ENCODE results near the gene ZDHHC12. TPM values are rescaled to one million over a fixed set of nuclear protein-coding genes. Genes with fewer than 3 reads are reported as not detected.
A peak's percentile ranks its signal among the peaks of the same experiment; 100 is the strongest.

ZDHHC12 gene
- total and polyA plus RNA-seq, 2 of the 8 experiments (the other 6 are each of a cell fraction or from before 2014, with no cell fraction given), result 35.0 to 93.8 TPM

DNA sequence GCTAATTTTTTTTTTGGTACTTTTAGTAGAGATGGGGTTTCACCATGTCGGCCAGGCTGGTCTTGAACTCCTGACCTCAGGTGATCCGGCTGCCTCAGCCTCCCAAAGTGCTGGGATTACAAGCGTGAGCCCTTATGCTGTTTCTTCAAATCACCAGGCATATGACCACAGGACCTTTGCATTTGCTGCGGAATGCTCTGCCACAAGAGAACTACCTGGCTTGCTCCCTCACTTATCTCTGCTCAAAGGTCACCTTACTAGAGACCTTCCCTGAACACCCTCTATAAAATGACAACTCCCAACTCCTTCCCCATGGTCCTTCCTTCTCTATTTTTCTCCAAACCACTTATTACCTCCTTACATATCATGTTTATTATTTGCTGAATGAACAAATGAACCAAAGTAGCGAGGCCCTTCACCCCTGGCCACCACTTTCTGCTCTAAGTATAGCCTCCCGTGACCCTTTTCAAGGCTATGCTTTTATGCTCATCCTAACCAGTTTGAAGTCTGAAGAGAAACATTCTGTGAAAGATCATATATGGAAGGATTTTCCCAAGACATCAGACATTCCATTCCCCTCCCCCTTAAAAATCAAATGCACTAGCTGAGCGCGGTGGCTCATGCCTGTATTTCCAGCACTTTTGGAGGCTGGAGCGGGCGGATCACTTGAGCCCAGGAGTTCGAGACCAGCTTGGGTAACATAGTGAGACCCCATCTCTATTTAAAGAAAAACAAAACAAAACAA lies 46.5 kb upstream of the ZDHHC12 start:
- peaks cover 0 to 3% (median 1%) of the 10 kb centered on the region in 4 experiments; a peak in 3 of 7 replicates for H3K4me1 ChIP-seq (replicated peaks in 1 of 4; ENCODE audit: control insufficient read depth in 3 of 4, insufficient read depth in 4 of 4, low read length in 3 of 4)
- H3K23ac ChIP-seq (ENCODE audit: insufficient read length), result no peak overlapping the region
- 87% methylated on average over 11 of the region's 11 CpGs; no CpG with 5 or more reads in 1 of the 2 experiments for WGBS, 2 experiments (ENCODE audit: extremely low coverage in 1 of 2, insufficient coverage in 1 of 2, insufficient read length in 1 of 2, insufficient replicate concordance in 2 of 2, low coverage in 1 of 2, low lambda C conversion rate in 2 of 2, missing lambda C conversion rate in 1 of 2)
- H4K20me1 ChIP-seq (replicated peaks in 1 of 2; ENCODE audit: control insufficient read depth in 1 of 2, insufficient read depth in 2 of 2, low read length in 2 of 2), result peaks cover 0 to 3% of the 10 kb centered on the region in 2 experiments
- H2BK120ac ChIP-seq (replicated peaks; ENCODE audit: low read depth, low read length), result no peak overlapping the region
- H2BK20ac ChIP-seq (ENCODE audit: low read length), result no peak overlapping the region
- FAIRE-seq (no peak), DNase-seq (ENCODE audit: low read depth in 1 of 2, low spot score in 2 of 2) (no peak)
- peak overlapping the region in 3 of 4 experiments; percentile 87 to 95 (median 90); a peak in 5 of 7 replicates for H3K9ac ChIP-seq (replicated peaks in 1 of 4; ENCODE audit: extremely low read depth in 1 of 4, low read depth in 3 of 4, low read length in 3 of 4)
- H3K27me3 ChIP-seq (replicated peaks in 1 of 4; ENCODE audit: control insufficient read depth in 3 of 4, extremely low read depth in 1 of 4, insufficient read depth in 3 of 4, low read length in 3 of 4), result no peaks in the 10 kb centered on the region
- H3K4me2 ChIP-seq (ENCODE audit: insufficient read depth in 1 of 2, low read depth in 2 of 2, low read length in 2 of 2), result peak overlapping the region; percentile 85 to 98
- H3K56ac ChIP-seq (replicated peaks; ENCODE audit: insufficient read length, low read depth, low read length), result no peak overlapping the region
- peaks cover 0 to 12% of the 10 kb centered on the region in 2 experiments; a peak in 2 of 4 replicates for H3K79me2 ChIP-seq (ENCODE audit: control insufficient read depth in 1 of 2, insufficient read depth in 2 of 2, low read length in 2 of 2)
- H4K8ac ChIP-seq (ENCODE audit: extremely low read depth, insufficient read depth, low read length), result no peak overlapping the region
- no peak overlapping the region for H2AFZ ChIP-seq (ENCODE audit: low read length)
- no peak overlapping the region for H4K91ac ChIP-seq (replicated peaks; ENCODE audit: insufficient read length, low read length)
- H3K4ac ChIP-seq (replicated peaks; ENCODE audit: insufficient read length, low read depth, low read length), result no peak overlapping the region
- H2BK15ac ChIP-seq (ENCODE audit: low read length), result no peak overlapping the region
- peaks cover 3% of the 10 kb centered on the region; the same call in 1 of the 2 replicates for H3K79me1 ChIP-seq (ENCODE audit: low read depth, low read length)
- H2BK5ac ChIP-seq (ENCODE audit: low read depth, low read length), result no peak overlapping the region; the same call in 1 of the 2 replicates
- H2AK5ac ChIP-seq (ENCODE audit: low read depth, low read length), result peak overlapping the region; percentile 53; the same call in 1 of the 2 replicates
- ChIA-PET CTCF (ENCODE audit: partially characterized antibody) (interaction anchor here (0.8 to 3.4 kb wide), 12 partner anchors 8 to 258 kb away, joined by 3 to 18 read pairs (median 4); partner anchors contain the start of genes SH3GLB2 and TBC1D13), POLR2A (ENCODE audit: partially characterized antibody) (interaction anchor here (0.5 to 3.4 kb wide), 15 partner anchors 9 to 392 kb away, joined by 3 to 20 read pairs (median 4); partner anchors contain the start of genes ENDOG and ZDHHC12)
- H3K36me3 ChIP-seq (ENCODE audit: control insufficient read depth in 2 of 4, insufficient read depth in 4 of 4, low read length in 3 of 4), result no peaks in the 10 kb centered on the region; a peak in 1 of 8 replicates
- no peaks in the 10 kb centered on the region for H3K9me3 ChIP-seq (ENCODE audit: insufficient read depth in 2 of 2, low read depth in 1 of 2, low read length in 1 of 2)
- H3K27ac ChIP-seq (ENCODE audit: low read depth, low read length), result no peak overlapping the region
- H3K4me3 ChIP-seq (ENCODE audit: extremely low read depth in 1 of 4, insufficient read depth in 2 of 4, low read depth in 3 of 4, low read length in 4 of 4), result peak overlapping the region; percentile 75 to 97 (median 90)
- H3K23me2 ChIP-seq (ENCODE audit: low read depth, low read length), result peaks cover 12% of the 10 kb centered on the region; the same call in 1 of the 2 replicates
- H3K14ac ChIP-seq (ENCODE audit: insufficient read length), result no peak overlapping the region
- no peak overlapping the region for H4K5ac ChIP-seq (ENCODE audit: insufficient read length, low read depth, low read length)
- H3K18ac ChIP-seq (ENCODE audit: extremely low read depth, low read length), result no peak overlapping the region
- H2BK12ac ChIP-seq (ENCODE audit: low read depth, low read length), result no peak overlapping the region
- TF ChIP-seq RBBP5 (IDR thresholded peaks at IDR 0.05; ENCODE audit: borderline replicate concordance, low read depth, low read length) (no peak), SP1 (IDR thresholded peaks at IDR 0.05; ENCODE audit: low read depth, low read length) (no peak), SIRT6 (IDR thresholded peaks at IDR 0.05; ENCODE audit: low read length) (no peak), NANOG (IDR thresholded peaks at IDR 0.05; ENCODE audit: insufficient read depth, low read depth, low read length, poor library complexity, severe bottlenecking) (no peak), SIX5 (IDR thresholded peaks at IDR 0.05; ENCODE audit: low read depth, low read length) (no peak), ASH2L (IDR thresholded peaks at IDR 0.05; ENCODE audit: low read length) (no peak), CREB1 (IDR thresholded peaks at IDR 0.05) (no peak)
- TF ChIP-seq, protein P1, sequence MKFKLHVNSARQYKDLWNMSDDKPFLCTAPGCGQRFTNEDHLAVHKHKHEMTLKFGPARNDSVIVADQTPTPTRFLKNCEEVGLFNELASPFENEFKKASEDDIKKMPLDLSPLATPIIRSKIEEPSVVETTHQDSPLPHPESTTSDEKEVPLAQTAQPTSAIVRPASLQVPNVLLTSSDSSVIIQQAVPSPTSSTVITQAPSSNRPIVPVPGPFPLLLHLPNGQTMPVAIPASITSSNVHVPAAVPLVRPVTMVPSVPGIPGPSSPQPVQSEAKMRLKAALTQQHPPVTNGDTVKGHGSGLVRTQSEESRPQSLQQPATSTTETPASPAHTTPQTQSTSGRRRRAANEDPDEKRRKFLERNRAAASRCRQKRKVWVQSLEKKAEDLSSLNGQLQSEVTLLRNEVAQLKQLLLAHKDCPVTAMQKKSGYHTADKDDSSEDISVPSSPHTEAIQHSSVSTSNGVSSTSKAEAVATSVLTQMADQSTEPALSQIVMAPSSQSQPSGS (IDR thresholded peaks at IDR 0.05; ENCODE audit: low read length), result no peak
- TF ChIP-seq, protein P2, sequence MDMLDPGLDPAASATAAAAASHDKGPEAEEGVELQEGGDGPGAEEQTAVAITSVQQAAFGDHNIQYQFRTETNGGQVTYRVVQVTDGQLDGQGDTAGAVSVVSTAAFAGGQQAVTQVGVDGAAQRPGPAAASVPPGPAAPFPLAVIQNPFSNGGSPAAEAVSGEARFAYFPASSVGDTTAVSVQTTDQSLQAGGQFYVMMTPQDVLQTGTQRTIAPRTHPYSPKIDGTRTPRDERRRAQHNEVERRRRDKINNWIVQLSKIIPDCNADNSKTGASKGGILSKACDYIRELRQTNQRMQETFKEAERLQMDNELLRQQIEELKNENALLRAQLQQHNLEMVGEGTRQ (IDR thresholded peaks at IDR 0.05; ENCODE audit: low read length), result no peak

Measured in H1 (cell line).